NCI-H2227 treated with DMSO at 0.1 percent for 48 hours (cell line): ENCODE results near the gene CRYZL1.
"Not testable (repeated sequence)": the region's sequence is repeated elsewhere in the genome, so short reads cannot be mapped to it uniquely, and the experiment has no call there.

Experiments used
- DNase-seq: peaks from one replicate; lab custom pipeline; 2025; lab: John Stamatoyannopoulos, UW

CRYZL1 gene

DNA sequence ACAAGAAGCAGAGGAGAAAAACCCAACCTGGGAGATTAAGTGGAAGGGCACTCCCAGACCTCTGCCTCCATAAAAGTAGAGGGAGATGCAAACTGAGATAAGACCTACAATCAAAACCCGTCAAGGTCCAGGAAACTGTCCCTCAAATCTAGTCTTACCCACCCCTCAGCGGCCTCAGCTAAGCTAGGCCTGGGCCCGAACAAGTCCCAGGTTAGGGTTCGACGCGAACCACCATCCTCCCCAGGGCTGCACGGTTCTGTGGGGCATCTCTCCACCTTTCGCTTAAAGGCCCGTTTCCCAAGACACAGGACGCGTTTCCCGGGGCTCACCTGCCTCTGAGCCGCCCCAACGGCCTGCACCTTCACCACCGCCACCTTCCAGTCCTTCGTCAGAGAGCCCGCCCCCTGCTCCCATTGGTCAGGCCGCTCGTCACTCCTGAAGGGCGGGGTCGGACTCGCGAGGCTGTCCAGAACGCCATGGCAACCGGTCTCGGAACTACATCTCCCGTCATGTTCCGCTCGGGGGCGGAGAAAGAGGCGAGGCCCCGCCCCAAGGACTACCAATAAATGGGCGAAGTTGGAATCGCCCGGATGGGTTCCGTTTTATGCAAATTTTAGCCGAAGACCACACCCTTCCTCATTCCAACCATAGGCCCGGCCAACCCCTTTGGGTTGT is at the start of gene CRYZL1:
TSS of gene CRYZL1 (minus strand) at position 390 of the 675 bp plus-strand sequence. CDS start 10,190 bp downstream, outside the sequence.
- DNase-seq: peak; percentile 99

DNA sequence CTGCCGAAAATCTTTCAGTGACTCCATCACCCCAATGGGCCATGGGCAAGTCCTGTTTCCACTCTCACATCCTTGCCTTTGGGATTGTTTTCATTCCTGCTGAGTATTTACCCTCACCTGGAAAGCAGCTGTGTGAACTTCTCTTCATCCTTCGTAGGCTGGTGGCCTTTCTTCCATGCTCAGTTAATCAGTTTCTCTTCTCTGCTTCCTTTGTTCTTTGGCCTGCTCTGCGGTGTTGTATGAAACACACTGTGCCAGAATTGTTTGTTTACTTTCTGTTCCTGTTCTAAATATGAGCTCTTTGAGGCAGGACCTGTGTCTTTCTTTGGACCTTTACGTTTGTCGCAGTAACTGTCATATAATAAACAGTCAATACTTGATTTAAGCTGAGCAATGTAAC is 49.3 kb upstream of the CRYZL1 start:
- DNase-seq: no peak

DNA sequence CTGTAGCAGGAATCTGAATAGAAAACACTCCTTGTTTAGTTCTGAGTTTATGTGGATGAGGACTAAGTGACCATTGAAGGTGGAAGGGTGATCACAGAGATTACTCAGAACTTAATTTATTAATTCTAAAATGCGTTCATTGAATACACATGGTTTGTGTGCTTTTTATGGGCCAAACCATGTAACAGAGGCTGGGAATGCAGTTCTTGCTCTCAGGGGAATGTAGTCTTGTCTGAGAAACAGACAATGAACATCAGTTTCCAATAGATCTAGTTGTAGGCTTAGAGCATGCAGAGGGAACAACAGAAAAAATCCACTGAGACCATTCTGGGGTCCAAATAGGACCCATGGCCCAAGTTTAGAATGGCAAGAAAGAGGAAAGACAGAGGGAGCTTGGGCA is 46.8 kb upstream of the CRYZL1 start:
- no peak for DNase-seq

DNA sequence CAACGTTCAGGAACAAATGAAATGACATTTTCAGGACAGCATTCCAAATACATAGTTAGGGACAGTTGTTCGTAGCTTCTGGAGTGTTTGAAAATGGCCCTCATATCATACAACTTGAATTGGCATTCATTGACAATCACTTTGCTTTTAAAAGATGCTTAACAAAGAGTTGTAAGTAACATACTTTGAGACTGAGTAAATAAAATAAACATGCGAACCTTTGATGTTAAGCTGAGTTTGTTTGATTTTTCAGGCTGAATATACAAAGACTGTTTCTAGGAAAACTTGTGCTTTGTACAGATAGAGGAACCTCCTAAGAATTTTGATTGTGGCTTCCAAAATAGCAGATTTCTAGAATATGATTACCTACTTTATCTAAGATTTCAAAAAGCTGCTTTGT is 46.1 kb upstream of the CRYZL1 start:
- no peak for DNase-seq

GRCh38 chr21:33686386-33686785 is 44.8 kb upstream of the CRYZL1 start:
- DNase-seq: peak; percentile 19

DNA sequence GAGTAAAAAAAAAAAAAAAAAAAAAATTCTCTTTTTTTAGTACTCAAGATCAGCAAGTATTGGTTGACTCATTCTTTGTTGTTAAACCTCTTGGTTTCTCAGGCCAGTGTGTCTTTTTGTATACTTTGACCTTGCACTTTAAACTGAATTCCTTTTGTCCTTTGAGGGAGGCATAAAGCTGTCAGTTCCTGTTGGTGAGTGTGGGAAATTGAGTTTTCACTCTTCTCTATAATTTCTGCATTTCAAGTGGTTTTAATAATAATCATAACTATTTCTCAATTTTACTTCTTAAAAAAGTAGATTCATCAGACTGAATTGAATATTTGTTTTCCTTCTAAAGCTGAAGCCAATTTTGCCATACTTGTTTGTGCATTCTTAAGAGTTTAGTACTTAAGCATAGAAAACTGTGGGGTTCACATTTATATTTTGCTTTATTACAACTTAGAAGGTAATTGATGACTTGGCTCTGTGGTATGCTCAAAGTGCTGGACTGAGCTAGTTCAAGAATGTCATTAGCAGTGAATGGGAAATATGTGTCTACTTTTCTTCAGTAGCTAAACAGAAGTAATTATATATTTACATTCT is 44.2 kb upstream of the CRYZL1 start:
- DNase-seq: no peak

DNA sequence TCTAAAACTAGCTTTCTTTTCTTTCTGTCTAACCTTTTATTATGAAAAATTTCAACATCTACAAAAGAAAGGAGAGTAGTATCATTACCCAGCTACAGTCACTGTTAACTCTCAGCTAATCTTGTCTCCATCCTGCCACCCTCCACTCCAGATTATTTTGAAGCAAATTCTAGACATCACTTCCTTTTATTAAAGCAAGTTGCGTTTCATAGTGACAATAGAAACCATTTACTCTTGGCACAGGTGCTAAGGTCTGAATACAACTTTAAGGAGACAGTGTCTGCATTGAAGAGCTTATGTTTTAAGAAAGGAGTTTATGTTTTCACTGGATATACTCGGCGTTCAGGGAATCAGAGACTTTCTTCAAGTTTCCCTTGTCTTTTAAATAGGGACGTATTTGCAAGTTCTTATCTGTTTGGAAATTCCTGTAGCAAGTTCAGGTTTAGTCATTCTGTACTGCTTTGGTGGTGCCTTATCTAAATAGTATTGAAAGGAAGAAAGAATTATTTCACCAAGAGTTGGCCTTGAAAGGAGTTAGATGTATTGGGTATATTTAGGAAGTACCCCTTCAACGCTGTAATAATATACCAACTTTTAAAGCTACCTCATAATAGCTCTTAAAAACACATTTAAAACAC is 43.5 kb upstream of the CRYZL1 start:
- no peak for DNase-seq

DNA sequence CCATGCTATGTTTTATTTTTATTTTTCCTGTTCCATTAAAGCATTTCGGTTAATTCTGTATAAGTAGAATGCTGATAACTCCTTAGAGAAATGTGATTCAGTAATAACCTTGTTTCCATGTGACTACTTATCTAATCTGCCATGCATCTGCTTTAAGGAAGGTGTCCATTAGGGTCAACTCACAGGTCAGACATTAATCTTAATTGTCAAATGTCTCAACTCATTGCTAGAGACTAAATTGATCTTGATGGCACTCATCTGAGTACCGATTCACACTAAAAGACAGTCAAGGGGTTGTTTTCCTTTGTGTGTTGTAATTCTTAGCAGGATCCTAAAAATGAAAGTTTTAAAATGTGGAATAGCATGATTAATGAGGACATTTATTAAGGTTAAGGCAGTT is 42.5 kb upstream of the CRYZL1 start:
- no peak for DNase-seq

DNA sequence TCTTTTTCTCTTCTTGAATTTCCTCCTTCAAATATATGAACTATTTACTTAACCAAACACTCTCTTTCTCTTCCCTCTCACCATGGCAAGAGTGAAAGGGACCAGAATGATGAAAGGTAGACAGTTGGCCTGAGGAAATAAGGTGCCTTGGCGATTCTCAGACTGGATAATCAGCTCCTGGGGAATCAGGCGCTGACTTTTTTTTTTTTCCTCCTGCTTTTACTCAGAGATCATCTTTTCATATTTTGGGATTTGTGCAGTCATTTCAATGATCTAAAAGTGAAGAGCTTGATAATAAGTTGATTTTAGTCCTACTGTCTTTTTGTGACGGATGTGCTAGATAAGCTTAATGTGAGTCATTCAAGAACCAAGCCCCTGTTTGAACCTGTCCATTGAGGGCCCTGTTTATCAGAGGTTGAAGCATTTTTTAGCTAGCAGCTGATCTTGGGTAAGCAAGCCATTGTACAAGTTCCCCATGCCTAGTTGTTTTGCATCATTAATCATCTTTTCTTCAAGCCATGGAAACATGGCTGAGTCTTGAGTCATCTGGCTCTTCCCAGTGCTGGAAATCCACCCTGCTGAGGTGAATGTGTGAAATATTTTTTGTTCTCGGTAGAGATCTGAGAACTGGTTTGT is 41.6 kb upstream of the CRYZL1 start:
- no peak for DNase-seq

GRCh38 chr21:33680870-33681269 is 39.3 kb upstream of the CRYZL1 start:
- DNase-seq: no peak

DNA sequence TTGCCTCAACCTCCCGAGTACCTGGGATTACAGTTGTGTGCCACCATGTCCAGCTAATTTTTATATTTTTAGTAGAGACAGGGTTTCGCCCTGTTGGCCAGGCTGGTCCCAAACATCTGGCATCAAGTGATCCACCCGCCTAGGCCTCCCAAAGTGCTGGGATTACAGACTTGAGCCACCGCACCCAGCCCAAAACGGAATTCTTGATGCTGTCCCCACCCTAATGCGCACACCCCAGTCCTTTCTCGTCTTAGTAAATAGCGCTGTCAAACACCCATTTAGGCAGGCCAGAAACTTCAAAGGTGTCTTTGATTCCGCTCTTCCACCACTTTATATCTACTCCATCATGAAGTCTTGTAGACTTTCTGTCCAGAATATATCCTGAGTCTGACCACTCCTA is 35.9 kb upstream of the CRYZL1 start:
- DNase-seq: no peak

GRCh38 chr21:33676666-33677065 is 35.1 kb upstream of the CRYZL1 start:
- not testable (repeated sequence) for DNase-seq

DNA sequence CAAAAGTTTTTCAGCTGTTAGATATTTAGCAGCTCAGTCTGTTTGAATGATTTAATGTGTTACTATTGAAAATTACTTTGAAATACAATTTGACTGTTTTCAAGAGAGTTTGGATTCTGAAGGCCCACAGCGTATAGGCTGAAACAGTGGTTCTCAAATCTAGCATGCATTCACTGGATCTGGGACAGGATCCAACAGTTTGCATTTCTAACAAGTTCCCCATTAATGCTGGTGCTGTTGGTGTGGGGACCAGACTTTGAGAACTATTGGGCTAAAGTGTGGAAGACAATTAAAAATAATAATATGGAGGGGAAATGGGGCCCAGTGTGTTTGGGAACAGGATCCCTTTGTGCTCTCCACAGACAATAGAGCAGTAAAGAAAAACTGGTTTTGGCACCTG is 32.7 kb upstream of the CRYZL1 start:
- no peak for DNase-seq

DNA sequence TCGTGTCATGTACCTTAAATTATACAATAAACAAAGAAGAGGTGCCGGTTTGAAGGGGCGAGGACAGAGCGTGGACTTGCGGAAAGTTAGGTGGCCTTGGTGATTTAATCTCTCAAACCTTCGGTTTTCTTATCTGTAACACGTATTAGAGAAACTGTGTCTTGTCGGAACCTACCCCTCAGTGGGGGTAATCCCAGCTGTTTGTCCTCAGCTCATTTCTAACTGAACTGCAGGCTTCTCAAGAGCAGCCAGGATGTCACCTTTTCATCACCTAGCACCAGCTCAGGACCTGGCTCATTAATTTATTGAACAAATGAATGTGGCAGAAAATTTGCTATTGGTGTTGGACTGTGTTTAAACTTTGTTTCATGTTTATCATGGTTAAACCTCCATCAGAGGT is 31.9 kb upstream of the CRYZL1 start:
- no peak for DNase-seq

DNA sequence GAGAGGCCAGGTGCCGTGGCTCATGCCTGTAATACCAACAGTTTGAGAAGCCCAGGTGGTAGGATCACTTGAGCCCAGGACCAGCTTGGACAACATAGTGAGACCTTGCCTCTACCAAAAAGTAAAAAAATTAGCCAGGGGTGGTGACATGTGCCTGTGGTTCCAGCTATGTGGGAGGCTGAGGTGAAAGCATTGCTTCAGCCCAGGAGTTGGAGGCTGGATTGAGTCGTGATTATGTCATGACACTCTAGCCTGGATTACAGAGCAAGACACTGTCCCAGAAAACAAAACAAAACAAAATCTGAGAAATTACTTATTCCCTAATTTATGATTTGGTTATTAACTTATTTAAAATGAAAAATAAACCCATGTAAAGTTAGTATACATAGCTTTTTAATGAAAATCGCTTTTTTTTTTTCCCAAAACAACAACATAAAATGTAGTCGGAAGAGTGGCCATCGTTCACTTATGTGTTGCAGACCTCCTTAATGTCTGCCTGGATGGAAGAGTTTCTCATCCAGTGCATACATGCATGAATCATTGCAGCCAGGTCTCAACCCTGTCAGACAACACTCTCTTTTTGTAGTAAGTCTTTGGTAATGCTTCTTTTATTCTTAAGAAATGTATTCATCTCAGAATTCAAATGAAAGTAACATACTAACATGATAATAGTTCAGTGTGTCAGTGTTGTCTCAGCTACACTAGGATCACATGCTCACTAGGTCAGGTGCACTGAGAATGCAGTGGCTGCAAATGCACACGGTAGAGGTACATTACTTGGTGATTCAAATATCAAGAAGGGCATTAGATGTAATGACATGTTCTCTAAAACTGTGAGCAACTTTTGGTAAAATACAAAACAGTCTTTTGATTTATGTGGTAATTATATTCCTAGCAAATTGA is 28.8 kb upstream of the CRYZL1 start:
- no peak for DNase-seq

DNA sequence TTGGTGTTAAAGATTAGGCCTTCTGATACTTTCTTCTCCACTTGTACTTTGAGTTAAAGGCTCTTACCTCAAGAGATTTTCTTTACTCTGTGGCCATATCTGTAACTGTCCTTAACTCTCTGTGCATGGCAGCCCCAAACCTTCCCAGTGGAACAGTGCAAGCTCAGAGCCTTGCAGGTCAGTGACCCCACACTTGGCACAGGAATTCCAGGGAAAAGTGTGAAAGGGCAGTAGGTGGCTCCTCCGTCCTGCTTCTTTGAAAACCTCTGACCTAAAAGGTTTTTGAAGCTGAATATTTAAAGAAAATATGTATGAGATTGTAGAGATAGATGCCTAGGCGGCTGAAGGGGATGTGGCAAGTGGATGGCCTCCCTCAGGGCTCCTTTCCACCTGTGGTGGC is 27.1 kb upstream of the CRYZL1 start:
- no peak for DNase-seq

- no peak for DNase-seq
These were observed 26.6 kb upstream of the CRYZL1 start for GRCh38 chr21:33668180-33668579.

DNA sequence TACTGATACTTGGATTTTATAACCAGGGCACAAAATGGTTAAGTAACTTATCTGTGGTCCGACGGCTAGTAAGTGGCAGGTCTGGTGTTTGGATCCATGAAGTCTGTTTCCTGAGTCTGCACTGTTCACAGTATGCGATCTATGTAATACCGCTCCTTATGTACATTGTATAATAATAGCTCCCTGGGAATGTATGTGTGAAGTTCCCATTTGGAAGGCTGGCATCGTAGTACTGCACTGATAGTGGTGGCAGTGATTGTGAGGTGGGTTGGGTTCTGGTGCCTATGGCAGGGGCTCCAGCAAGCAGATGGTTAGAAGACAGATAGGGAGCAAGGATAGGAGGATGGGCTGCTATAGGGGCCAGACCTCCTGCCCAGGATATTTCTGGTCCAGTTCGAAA is 26.1 kb upstream of the CRYZL1 start:
- DNase-seq: no peak

DNA sequence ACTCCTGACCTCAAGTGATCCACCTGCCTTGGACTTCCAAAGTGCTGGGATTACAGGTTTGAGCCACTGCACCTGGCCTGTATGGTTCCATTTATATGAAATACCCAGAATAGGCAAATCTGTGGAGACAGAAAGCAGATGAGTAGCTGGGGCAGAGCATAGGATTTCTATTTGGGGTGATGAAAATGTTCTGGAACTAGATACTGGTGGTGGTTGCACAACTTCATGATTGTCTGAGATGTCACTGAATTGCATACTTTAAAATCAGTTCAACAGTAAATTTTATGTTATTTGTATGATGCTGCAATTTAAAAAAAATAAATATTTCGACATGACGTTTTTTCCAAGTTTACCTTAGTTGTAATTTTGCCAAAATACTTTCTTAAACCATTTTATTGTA is 24.6 kb upstream of the CRYZL1 start:
- no peak for DNase-seq

- DNase-seq: no peak
These were observed 22.6 kb upstream of the CRYZL1 start for GRCh38 chr21:33664135-33664534.

DNA sequence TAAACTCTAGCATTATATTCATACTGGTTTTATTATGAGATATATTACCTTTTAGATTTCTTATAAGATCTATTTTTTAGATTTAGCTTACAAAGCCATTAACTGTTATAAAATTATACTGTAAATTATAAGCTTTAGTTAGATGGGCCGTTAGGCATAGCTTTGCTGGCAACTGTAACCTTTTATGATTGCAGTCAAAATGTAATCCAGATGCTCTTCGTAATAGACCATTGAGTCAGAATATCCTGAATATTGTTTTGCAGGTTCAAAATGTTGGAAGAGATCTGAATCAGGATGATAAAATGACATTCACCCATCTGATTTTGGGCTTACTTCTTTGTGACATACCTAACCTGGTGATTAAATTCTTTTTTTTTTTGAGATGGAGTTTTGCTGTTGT is 21.7 kb upstream of the CRYZL1 start:
- DNase-seq: no peak

GRCh38 chr21:33662046-33662445 is 20.5 kb upstream of the CRYZL1 start:
- DNase-seq: no peak
